Measurements from ENCODE around the gene COL8A2.

DNA sequence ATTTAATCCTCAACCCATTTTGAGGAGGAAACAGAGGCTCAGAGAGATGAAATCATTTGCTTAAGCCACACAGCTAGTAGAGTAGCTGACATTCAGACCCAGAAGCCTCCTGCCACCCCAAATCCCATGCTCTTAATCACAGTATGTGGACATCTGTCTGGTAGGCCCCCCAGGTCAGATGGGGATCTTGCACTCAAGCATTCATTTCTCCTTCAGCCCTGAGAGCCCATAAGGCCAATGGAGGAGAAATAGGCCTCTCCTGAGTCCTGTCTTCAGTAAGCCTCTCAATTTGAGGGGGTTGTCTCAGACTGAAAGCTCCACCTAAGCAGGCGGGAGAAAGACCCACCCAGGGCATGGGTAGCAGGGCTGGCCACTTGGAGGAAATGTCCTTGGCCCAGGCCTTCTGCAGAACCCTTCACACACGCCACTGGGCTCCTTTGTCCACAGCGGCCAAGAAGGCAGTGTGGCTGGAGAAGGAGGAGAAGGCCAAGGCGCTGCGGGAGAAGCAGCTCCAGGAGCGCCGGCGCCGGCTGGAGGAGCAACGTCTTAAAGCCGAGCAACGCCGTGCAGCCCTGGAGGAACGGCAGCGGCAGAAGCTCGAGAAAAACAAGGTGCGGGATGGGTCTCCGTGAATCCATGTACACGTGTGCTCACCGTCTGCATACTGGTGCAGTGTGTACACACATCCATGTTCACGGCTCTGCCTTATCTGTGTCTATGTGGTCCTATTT, 47.2 kb upstream of the COL8A2 start:
- TF ChIP-seq, protein P1, sequence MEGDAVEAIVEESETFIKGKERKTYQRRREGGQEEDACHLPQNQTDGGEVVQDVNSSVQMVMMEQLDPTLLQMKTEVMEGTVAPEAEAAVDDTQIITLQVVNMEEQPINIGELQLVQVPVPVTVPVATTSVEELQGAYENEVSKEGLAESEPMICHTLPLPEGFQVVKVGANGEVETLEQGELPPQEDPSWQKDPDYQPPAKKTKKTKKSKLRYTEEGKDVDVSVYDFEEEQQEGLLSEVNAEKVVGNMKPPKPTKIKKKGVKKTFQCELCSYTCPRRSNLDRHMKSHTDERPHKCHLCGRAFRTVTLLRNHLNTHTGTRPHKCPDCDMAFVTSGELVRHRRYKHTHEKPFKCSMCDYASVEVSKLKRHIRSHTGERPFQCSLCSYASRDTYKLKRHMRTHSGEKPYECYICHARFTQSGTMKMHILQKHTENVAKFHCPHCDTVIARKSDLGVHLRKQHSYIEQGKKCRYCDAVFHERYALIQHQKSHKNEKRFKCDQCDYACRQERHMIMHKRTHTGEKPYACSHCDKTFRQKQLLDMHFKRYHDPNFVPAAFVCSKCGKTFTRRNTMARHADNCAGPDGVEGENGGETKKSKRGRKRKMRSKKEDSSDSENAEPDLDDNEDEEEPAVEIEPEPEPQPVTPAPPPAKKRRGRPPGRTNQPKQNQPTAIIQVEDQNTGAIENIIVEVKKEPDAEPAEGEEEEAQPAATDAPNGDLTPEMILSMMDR (IDR thresholded peaks at IDR 0.05) = no peak
- no peak for TF ChIP-seq POLR2A (IDR thresholded peaks at IDR 0.05)
